ENCODE measurements around the gene CCDC33.

Gene CCDC33

GRCh38 chr15:74345051-74345450, 108.9 kb downstream of the CCDC33 start (continued):
- TF ChIP-seq ZBTB49 (tag by site-specific recombination; IDR thresholded peaks at IDR 0.05; ENCODE audit: low read depth): no peak

- POLR2A ChIA-PET: no interaction called here
- no peak overlapping the region for H3K4me3 ChIP-seq (ENCODE audit: low read depth, low read length)
- TF ChIP-seq ZNF239 (tag by site-specific recombination; IDR thresholded peaks at IDR 0.05): no peak
- no peak for TF ChIP-seq ZNF335 (tag by site-specific recombination; conservative IDR thresholded peaks at IDR 0.05)
- TF ChIP-seq BCL11B (tag by site-specific recombination; IDR thresholded peaks at IDR 0.05; ENCODE audit: low read depth): no peak
- no peak for TF ChIP-seq ZIC2 (tag by site-specific recombination; IDR thresholded peaks at IDR 0.05)
- TF ChIP-seq ZNF518A (tag by site-specific recombination; conservative IDR thresholded peaks at IDR 0.05; ENCODE audit: low read depth): no peak
- TF ChIP-seq WT1 (tag by site-specific recombination; IDR thresholded peaks at IDR 0.05): no peak
- TF ChIP-seq PRDM1 (tag by site-specific recombination; IDR thresholded peaks at IDR 0.05): no peak
- no peak for TF ChIP-seq KLF8 (tag by site-specific recombination; IDR thresholded peaks at IDR 0.05)
- TF ChIP-seq ZNF701 (tag by site-specific recombination; IDR thresholded peaks at IDR 0.05): no peak
- no peak for TF ChIP-seq ZNF292 (tag by site-specific recombination; IDR thresholded peaks at IDR 0.05; ENCODE audit: borderline replicate concordance, low read depth)
- no peaks in the 10 kb centered on the region for H3K9me3 ChIP-seq (ENCODE audit: control insufficient read depth, insufficient read depth, low read depth, low read length)
- H3K27ac ChIP-seq (ENCODE audit: extremely low read depth, low read depth, low read length): no peak overlapping the region
- H3K4me1 ChIP-seq (ENCODE audit: control insufficient read depth, insufficient read depth, low read length): no peaks in the 10 kb centered on the region
- H3K36me3 ChIP-seq (ENCODE audit: control insufficient read depth in 2 of 2, insufficient read depth in 1 of 2, low read length in 2 of 2): no peaks in the 10 kb centered on the region
- CTCF ChIA-PET: interaction anchor here (0.5 kb wide), 1 partner anchor 471 kb away, joined by 3 read pairs; no protein-coding TSS in a partner anchor
These were observed 111.7 kb downstream of the CCDC33 start for GRCh38 chr15:74347757-74348250.

GRCh38 chr15:74349241-74349778, 113.2 kb downstream of the CCDC33 start:
- TF ChIP-seq TRIM28 (IDR thresholded peaks at IDR 0.05; ENCODE audit: borderline replicate concordance, low read length): no peak
- TF ChIP-seq RBAK (tag by site-specific recombination; IDR thresholded peaks at IDR 0.05): no peak
- no peak for TF ChIP-seq ZNF157 (tag by site-specific recombination; IDR thresholded peaks at IDR 0.05)
- TF ChIP-seq ZNF248 (tag by site-specific recombination; IDR thresholded peaks at IDR 0.05): no peak
- TF ChIP-seq ZNF488 (tag by site-specific recombination; IDR thresholded peaks at IDR 0.05): no peak
- TF ChIP-seq ZNF561 (tag by site-specific recombination; IDR thresholded peaks at IDR 0.05; ENCODE audit: borderline replicate concordance): no peak
- TF ChIP-seq ZNF211 (tag by site-specific recombination; IDR thresholded peaks at IDR 0.05; ENCODE audit: low read depth): no peak
- TF ChIP-seq ZSCAN16 (tag by site-specific recombination; IDR thresholded peaks at IDR 0.05): no peak
- no peak for TF ChIP-seq ZNF549 (tag by site-specific recombination; IDR thresholded peaks at IDR 0.05)
- TF ChIP-seq GFI1B (tag by site-specific recombination; IDR thresholded peaks at IDR 0.05): no peak
- TF ChIP-seq ZNF112 (tag by site-specific recombination; IDR thresholded peaks at IDR 0.05): no peak
- no peak for TF ChIP-seq ZNF266 (tag by site-specific recombination; IDR thresholded peaks at IDR 0.05; ENCODE audit: low read depth)
- TF ChIP-seq ZNF639 (tag by site-specific recombination; IDR thresholded peaks at IDR 0.05): no peak
- Histone ChIP-seq H3K4me1 (ENCODE audit: control insufficient read depth, insufficient read depth, low read length) (no peaks in the 10 kb centered on the region), H3K36me3 (ENCODE audit: control insufficient read depth in 2 of 2, insufficient read depth in 1 of 2, low read length in 2 of 2) (no peaks in the 10 kb centered on the region), H3K9me3 (ENCODE audit: control insufficient read depth, insufficient read depth, low read depth, low read length) (no peaks in the 10 kb centered on the region), H3K27ac (ENCODE audit: extremely low read depth, low read depth, low read length) (no peak overlapping the region), H3K4me3 (ENCODE audit: low read depth, low read length) (no peak overlapping the region)
- ChIA-PET CTCF (interaction anchor here (0.7 kb wide), 1 partner anchor 39 kb away, joined by 5 read pairs; no protein-coding TSS in a partner anchor), POLR2A (no interaction called here)
